Adrenal gland (tissue), 12 donors: ENCODE data around the gene MAP3K14. TPM values are rescaled to one million over a fixed set of nuclear protein-coding genes. Genes with fewer than 3 reads are reported as not detected.

ENCODE experiments used
- DNase-seq, 7 donors: peaks; one replicate each; pipeline ENCODE4 v3.0.0-alpha.2; 2019 to 2020
- H3K27ac ChIP-seq, 5 donors: fragments of 200-600 bp; sonication (generic) in 4 of 5; 1 replicate in 3 of 5; 2 replicates in 2 of 5; pipeline versions ENCODE4 v1.5.1 to v1.8.0; 2016 to 2020; ENCODE audit warnings: mild to moderate bottlenecking in 1 of 5
- H3K27me3 ChIP-seq: fragments of 200-600 bp; 2 replicates; pipeline ENCODE4 v1.8.0; 2021
- H3K36me3 ChIP-seq, 2 donors: fragments of 200-600 bp; replicated peaks in 1 of 2; 1 replicate in 1 of 2; 2 replicates in 1 of 2; pipeline versions ENCODE4 v1.5.1 to v1.8.0; 2018 to 2022
- H3K4me1 ChIP-seq, 2 donors: fragments of 200-600 bp; replicated peaks in 1 of 2; 1 replicate in 1 of 2; 2 replicates in 1 of 2; pipeline versions ENCODE4 v1.5.1 to v1.8.0; 2018 to 2021
- H3K4me3 ChIP-seq, 4 donors: fragments of 200-600 bp; sonication (generic) in 3 of 4; one replicate each; pipeline ENCODE4 v1.5.1; 2016 to 2018
- H3K9me3 ChIP-seq, 3 donors: fragments of 200-600 bp; sonication (generic) in 1 of 3; replicated peaks in 1 of 3; 1 replicate in 2 of 3; 2 replicates in 1 of 3; pipeline versions ENCODE4 v1.5.1 to v1.8.0; 2016 to 2021
- CTCF ChIP-seq, 6 experiments: fragments of 450-650 bp in 4 of 6; fragments of 200-600 bp in 2 of 6; sonication (generic) in 1 of 6; IDR thresholded peaks; 1 replicate in 5 of 6; 2 replicates in 1 of 6; pipeline versions ENCODE4 v1.5.1 to v1.8.0; 2016 to 2021; ENCODE audit warnings: antibody characterized with exemption in 6 of 6, mild to moderate bottlenecking in 2 of 6, moderate library complexity in 1 of 6
- POLR2A ChIP-seq, 2 donors: fragments of 450-650 bp; IDR thresholded peaks; one replicate each; pipeline ENCODE4 v1.6.1; 2017; ENCODE audit warnings: antibody characterized with exemption in 2 of 2, mild to moderate bottlenecking in 2 of 2, moderate library complexity in 1 of 2
- WGBS, 4 donors: extraction: QIAGEN DNeasy Blood & Tissue Kit in 2 of 4; methylation state at CpG; one replicate each; pipeline versions ENCODE4 v1.1.5 to v1.1.7; 2013 to 2017; 5-methylcytosine and 5-hydroxymethylcytosine counted together
- intact Hi-C, 2 donors: fragments of 100-400 bp; cut with DNase I; formaldehyde crosslinking; loops; one replicate each; pipeline versions ENCODE4 v1.14.1 to v1.15.0; 2022 to 2023
- polyA plus RNA-seq, 3 donors: library from polyadenylated mRNA; stranded (reverse); fragments of 200-250 nt in 2 of 3; fragments of 350-450 nt in 1 of 3; fragmentation: Illumina TruSeq in 1 of 3; extraction: RNeasy Lipid Tissue Mini Kit (QIAGEN cat#74804) in 1 of 3; gene quantifications; one replicate each; pipeline ENCODE4 v1.2.3, GENCODE V29; 2013 to 2014
- total RNA-seq, 9 donors: library from RNA; depleted of rRNA in 4 of 9; stranded (reverse); fragments of >200 nt in 4 of 9; fragments of 120-200 nt in 1 of 9; fragmentation: NEBNext Ultra II Directional in 1 of 9; extraction: Animal tissue kit (Norgen Biotek cat#: 25700) in 1 of 9; gene quantifications; one replicate each; pipeline versions ENCODE4 v1.1.0 to v1.2.4, GENCODE V29; 2013 to 2023
- donor health status: healthy with polysubstance abuse.
- donor health status: Bipolar disorder and iron deficiency.
- donor health status: DM: yes; HTN: yes; CAD: no.
- donor health status: DM: no; HTN: no; CAD: no.
- donor health status: DM: no; HTN: no; CAD: no.
- donor health status: DM: yes; HTN: yes; CAD: no.

The MAP3K14 gene
- total and polyA plus RNA-seq, 12 donors: 2.4 to 14.7 (median 7.2) TPM

- Histone ChIP-seq H3K4me1 (no peaks in the 10 kb centered on the region), H3K27ac (no peak overlapping the region), H3K9me3 (no peaks in the 10 kb centered on the region), H3K27me3 (no peaks in the 10 kb centered on the region), H3K4me3 (no peak overlapping the region), H3K36me3 (no peaks in the 10 kb centered on the region)
- intact Hi-C loops: no loop called here
- 67 to 72% (median 67%) methylated on average over 2 of the region's 2 CpGs for WGBS, 4 donors
- TF ChIP-seq POLR2A (IDR thresholded peaks at IDR 0.05): no peak
- TF ChIP-seq CTCF (IDR thresholded peaks at IDR 0.05): no peak
- peak in 1 of 7 donors; percentile 1 for DNase-seq
These were observed 38.3 kb upstream of the MAP3K14 start for GRCh38 chr17:45355087-45355486.

- Histone ChIP-seq H3K27ac (no peak overlapping the region), H3K27me3 (no peaks in the 10 kb centered on the region), H3K4me3 (no peak overlapping the region), H3K9me3 (no peaks in the 10 kb centered on the region), H3K4me1 (no peaks in the 10 kb centered on the region), H3K36me3 (no peaks in the 10 kb centered on the region)
- no peak for TF ChIP-seq CTCF (IDR thresholded peaks at IDR 0.05)
- TF ChIP-seq POLR2A (IDR thresholded peaks at IDR 0.05): no peak
- peak in 2 of 7 donors; percentile 9 to 23 for DNase-seq
- intact Hi-C loops: no loop called here
- 70 to 93% (median 84%) methylated on average over 4 of the region's 4 CpGs for WGBS, 4 donors
These were observed 36.2 kb upstream of the MAP3K14 start for GRCh38 chr17:45353043-45353442.

DNA sequence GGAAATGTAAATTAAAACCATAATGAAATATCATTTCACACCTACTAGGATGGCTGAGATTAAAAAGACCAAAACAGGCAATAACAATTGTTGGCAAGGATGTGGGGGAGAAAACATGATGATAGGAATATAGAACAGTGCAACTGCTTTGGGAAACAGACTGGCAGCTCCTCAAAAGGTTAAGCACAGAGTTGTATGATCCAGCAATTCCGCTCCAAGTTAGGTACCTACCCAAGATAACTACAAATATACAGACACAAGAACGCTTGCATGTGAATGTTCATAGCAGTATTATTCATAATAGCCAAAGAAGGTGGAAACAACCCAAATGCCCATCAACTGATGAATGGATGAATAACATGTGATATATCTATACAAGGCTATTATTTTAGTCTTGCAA, 35.0 kb upstream of the MAP3K14 start:
- TF ChIP-seq CTCF (IDR thresholded peaks at IDR 0.05): no peak
- TF ChIP-seq POLR2A (IDR thresholded peaks at IDR 0.05): no peak
- H3K4me1 ChIP-seq: no peaks in the 10 kb centered on the region
- H3K4me3 ChIP-seq: no peak overlapping the region
- intact Hi-C loops: no loop called here
- no peaks in the 10 kb centered on the region for H3K36me3 ChIP-seq
- WGBS, 4 donors: 95 to 98% (median 96%) methylated on average over 2 of the region's 2 CpGs
- H3K27ac ChIP-seq: no peak overlapping the region
- H3K27me3 ChIP-seq: no peaks in the 10 kb centered on the region
- H3K9me3 ChIP-seq: no peaks in the 10 kb centered on the region
- no peak for DNase-seq

GRCh38 chr17:45347444-45347843, 30.6 kb upstream of the MAP3K14 start:
- Histone ChIP-seq H3K9me3 (no peaks in the 10 kb centered on the region), H3K36me3 (no peaks in the 10 kb centered on the region), H3K27ac (no peak overlapping the region), H3K27me3 (no peaks in the 10 kb centered on the region), H3K4me3 (no peak overlapping the region), H3K4me1 (peaks cover 0 to 8% of the 10 kb centered on the region in 2 donors)
- 71 to 90% (median 78%) methylated on average over 6 of the region's 6 CpGs for WGBS, 4 donors
- DNase-seq: peak in 1 of 7 donors; percentile 10
- TF ChIP-seq CTCF (IDR thresholded peaks at IDR 0.05): no peak
- no peak for TF ChIP-seq POLR2A (IDR thresholded peaks at IDR 0.05)
- intact Hi-C loops: no loop called here
